NCI-H526 (cell line): ENCODE data around the gene C1orf141.
"Not testable (repeated sequence)": the region's sequence is repeated elsewhere in the genome, so short reads cannot be mapped to it uniquely, and the experiment has no call there.

Experiments used
- DNase-seq, 2 experiments: peaks; one replicate each; lab custom pipeline; 2025; lab: John Stamatoyannopoulos, UW

The C1orf141 gene

DNA sequence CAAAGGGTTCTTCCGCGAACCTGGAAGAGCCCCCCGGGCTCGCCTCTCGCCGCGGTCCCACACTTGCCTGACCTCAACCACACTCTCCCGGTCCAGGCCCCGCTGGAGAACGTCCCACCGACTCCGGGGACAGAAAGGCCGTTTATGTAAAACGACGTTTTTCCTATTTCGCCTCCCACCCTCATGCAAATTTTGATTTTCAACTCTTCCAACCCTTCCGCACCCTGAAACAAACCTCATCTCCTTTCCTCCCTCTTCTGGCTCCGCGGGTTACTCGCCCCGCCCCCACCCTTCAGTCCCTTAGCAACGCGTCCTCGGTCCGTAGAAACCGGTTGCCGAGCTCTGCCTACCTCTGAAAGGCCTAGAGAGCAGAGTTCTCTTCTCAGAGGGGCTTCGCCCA lies at the start of gene C1orf141:
TSS of gene C1orf141 (minus strand) at position 276 of the 400 bp plus-strand sequence. CDS start 7,730 bp downstream, outside the sequence.
- peak; percentile 97 to 98 for DNase-seq

DNA sequence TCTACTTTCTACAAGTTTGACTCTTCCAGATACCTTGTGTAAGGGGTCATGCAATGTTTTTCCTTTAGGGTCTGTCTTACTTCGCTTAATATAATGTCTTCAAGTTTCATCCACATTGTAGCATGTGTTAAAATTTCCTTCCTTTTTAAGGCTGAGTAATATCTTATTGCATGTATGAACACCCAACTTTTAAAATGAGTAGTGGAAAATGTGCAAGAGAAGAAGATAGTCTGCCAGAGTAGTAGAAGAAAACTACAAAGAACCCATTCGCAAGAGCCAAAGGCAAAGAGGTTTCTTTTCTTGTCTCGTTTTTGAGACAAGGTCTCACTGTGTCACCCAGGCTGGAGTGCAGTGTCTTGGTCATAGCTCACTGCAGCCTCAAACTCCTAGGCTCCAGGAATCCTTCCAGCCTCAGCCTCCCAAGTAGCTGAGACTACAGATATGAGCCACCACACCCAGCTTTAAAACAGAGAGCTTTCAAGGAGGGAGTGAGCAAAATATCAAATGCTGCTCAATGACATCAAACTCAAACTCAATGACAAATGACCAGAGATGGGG lies 40.8 kb upstream of the C1orf141 start:
- no peak for DNase-seq

DNA sequence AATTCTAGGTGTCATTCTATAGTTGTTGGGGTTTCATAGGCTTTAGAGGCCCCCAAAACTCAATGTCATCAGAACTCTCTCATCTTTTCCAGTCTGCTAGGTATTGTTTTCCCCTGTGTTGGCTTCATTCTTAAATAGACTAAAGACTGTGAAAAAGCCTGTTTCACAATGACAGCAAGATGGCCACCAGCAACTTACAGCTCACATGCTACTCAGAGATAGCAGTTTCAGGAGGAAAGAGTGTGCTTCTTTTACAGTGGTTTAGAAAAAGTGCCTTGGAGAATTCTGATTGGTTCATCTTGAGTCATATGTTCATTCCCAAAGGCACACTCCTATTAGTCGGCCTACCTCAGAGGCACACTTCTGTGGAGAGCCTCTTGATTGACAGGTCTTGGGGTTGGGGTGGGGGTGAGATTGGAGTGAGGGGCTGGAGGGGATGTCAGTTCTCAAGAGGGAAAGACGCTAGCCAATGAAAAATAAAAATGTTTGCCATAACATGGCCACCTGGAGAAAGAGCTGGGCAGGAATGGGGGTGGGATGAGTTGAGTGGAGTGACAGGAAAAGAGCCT lies 40.0 kb upstream of the C1orf141 start:
- DNase-seq: no peak

DNA sequence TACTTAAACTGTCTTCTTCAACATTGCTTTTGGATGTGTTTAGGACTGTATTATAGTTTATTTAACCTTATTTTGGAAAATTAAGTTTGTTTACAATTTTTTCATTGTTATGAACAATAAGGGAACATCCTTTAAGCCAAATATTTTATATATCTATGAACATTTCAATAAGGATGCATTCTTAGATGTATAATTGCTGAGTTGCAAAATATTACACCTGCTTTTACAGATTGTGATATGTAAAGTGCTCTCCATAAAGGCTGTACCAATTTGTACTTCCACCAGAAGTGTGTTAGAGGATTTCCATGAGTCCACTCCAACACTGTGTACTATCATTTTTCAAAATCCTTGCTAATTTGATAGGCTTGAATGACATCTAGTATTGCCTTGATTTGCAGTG lies 39.2 kb upstream of the C1orf141 start:
- DNase-seq: no peak

DNA sequence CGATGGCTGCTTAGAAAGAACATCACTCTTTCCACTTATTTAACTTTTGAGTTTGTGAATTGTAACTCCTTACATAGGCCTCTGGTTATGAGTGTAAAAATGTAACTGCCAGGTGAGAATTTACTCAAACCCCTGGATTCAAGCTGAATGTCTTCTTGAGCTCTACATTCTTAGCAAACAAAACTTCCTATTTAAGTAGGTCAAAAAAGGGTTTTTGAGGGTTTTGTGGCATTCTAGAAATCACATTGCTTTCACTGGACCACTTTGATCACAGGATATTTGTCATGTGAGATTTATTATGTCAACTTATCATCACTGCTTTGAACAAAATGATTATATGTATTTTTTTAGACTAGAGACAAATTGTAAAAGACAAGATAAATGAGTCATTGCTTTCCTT lies 37.2 kb upstream of the C1orf141 start:
- no peak for DNase-seq

DNA sequence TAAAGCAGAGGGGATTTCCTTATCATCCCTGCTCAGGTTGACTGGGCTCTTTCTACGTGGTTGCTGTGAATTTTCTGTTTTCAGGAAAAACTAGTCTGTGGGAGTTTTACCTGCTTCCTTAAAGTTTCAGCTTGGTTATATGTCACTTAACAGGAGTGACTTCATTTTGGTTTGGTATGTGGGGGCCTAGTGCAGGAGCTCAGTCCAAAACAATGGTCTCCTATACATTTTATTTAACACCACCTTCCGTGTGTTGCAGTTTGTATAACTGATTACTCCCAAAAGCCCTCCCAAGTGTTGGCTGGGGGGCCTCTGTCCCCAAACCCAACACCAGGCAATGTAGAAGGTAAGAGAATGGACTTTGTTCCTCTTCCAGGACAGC lies 36.8 kb upstream of the C1orf141 start:
- DNase-seq: no peak

DNA sequence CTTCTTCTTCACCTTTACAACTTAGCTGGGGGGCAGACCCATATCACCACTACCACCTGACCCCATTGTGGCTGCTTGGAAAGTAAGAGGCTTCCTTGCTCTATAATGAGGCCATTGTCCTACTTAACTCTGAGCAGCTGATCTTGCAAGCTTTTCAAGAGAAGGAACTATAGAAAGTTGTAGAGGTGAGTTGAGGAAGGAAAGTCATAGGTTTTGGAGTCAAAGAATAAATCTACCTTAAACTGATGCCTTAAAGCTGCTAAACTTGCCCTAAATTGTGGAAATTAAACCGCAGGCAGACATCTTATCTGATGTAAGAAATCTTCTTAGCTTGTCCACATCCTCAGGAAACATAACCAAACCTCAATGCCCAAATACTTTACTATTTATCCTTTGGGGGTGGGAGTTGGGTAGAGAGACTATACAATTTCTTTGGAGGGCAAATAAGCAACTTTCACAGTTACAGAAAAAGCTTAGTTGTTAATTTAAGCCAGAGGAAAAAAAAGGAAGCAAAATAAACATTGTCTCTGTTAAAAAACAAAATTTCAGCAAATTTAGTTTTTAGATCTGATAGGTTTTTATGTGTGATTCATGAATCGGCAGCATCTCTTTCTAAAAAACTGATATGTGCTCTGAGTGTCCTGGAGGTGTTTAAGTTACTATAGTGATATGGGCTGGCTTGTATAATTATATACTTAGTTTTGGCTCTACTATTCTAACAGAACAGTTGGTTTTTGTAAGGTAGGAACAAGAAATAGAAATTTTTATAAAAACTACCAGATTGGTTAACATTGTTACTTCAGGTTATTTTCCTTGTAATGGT lies 36.2 kb upstream of the C1orf141 start:
- no peak for DNase-seq

DNA sequence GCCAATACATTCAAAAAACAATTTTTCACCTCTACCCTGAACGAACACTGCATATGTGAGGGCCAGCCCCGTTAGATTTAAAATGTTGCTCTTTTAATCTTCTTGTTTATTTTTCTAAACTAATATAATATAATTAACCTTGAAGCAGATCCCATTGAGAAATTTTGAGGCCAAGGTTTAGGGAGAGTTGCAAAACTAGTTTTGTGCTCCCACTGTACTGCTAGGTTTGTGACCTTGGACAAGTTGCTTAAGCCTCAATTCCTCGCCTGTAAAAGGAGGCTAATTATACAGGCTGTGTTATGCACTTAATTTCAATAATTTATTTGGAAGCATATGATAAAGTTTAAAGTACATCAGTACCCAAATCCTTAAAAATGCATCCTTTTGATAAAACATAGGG lies 35.2 kb upstream of the C1orf141 start:
- DNase-seq: no peak

DNA sequence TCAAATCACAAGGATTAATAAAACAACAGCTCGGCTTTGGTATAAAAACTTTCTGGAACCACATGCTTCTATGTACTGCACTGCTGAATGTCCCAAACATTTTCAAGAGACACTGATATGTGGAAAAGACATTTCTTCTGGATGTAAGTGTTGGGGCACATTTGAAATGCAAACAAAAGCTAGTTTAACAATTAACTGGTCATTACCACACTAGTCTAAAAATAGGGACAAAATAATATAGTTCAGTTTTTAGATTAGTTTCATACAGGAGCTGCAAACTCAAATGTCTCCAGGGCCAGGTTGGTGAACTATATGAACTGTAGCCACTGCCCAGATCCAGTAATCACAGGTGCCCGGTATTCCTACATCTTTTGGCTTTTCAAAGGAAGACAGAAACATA lies 34.7 kb upstream of the C1orf141 start:
- no peak for DNase-seq

DNA sequence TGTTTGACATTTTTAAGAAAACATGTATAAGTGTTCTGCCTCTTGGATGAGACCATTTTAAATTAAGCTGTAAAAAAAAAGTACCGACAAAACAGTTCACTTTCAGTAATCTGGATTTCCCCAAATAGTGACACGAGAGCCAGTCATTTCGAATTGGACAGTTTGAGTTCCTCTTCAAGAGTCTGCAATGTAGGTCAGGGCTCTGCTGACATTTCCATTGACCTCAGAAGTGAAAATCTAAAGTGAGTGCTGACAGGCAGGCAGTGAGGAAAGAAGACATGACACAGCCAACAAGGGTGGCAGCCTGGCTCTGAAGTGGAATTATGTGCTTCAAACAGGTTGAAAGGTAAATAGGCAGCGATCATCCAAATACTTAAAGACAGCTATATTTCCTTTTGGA lies 31.4 kb upstream of the C1orf141 start, which contains the start of gene IL23R:
TSS of gene IL23R (plus strand) at position 259 of the 400 bp plus-strand sequence. CDS start 1,667 bp downstream, outside the sequence.
- no peak for DNase-seq

DNA sequence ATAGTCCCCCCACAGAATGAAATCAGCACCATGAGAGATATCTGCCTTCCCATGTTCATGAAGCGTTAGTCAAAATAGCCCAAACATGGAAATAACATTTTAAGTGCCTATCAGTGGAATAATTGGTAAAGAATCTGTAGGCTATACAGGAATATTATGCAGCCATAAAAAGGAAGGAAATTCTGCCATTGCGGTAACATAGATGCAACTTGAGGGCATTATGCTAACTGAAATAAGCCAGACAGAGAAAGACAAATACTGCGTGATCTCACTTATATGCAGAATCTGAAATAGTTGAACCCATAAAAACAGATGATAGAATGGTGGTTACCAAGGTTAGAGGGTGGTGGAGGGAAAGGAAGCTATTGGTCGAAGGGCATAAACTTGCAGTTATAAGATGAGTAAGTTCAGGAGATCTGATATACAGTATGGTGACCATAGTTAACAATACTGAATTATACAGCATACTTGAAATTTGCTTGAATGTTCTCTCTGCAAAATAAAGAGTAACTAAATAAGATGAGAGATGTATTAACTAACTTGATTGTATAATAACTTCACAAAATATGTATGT lies 30.8 kb upstream of the C1orf141 start:
- no peak for DNase-seq

DNA sequence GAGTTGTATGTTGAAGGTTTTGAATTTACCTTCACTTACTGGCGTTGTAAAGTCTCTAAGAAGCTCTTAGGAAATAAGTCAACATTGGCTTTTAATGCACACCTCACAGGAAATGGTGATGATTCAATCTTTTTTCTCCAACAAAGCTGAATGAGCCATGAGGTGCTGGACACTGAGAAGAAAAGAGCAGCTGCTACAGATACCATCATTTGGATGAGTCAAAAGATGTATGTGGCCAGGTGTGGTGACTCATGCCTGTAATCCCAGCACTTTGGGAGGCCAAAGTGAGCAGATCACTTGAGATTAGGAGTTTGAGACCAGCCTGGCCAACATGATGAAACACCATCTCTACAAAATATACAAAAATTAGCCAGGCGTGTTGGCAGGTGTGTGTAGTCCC lies 28.2 kb upstream of the C1orf141 start:
- no peak for DNase-seq

DNA sequence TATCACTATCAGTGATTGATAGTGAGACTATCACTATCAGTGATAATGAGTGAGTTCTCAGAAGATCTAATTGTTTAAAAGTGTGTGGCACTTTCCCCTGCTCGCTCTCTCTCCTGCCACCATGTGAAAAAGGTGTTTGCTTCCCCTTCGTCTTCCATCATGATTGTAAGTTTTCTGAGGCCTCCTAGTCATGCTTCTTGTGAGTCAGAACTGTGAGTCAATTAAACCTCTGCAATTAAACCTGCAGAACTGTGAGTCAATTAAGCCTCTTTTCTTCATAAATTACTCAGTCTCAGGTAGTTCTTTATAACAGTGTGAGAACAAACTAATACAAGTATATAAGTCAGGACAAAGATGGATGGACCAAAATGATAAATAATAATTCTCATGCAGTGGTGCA lies 24.5 kb upstream of the C1orf141 start:
- DNase-seq: no peak

DNA sequence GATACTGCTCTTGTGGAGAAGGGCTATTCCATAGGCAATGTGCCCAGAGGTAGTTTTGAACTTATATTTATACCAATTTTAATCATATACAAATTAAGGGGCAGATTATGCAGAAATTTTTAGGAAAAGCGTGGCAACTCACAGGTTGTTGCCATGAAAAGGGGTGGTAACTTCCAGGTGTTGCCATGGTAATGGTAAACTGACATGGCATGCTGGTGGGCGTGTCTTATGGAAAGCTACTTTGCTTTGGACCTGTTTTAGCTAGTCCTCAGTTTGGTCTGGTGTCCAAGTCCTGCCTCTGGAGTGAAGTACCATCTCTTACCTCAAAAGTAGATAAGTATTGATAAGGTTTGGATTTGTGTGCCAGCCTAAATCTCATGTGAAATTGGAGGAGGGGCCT lies 23.6 kb upstream of the C1orf141 start:
- DNase-seq: no peak

DNA sequence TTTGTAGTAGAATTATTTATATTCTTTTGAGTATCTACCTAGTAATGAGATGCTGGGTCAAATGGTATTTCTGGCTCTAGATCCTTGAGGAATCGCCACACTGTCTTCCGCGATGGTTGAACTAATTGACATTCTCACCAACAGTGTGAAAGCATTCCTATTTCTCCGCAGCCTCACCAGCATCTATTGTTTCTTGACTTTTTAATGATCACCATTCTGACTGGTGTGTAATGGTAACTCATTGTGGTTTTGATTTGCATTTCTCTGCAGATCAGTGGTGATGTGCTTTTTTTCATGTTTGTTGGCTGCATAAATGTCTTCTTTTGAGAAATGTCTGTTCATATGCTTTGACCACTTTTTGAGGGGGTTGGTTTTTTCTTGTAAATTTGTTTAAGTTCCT lies 16.2 kb upstream of the C1orf141 start:
- peak in 1 of 2 experiments; percentile 25 for DNase-seq

DNA sequence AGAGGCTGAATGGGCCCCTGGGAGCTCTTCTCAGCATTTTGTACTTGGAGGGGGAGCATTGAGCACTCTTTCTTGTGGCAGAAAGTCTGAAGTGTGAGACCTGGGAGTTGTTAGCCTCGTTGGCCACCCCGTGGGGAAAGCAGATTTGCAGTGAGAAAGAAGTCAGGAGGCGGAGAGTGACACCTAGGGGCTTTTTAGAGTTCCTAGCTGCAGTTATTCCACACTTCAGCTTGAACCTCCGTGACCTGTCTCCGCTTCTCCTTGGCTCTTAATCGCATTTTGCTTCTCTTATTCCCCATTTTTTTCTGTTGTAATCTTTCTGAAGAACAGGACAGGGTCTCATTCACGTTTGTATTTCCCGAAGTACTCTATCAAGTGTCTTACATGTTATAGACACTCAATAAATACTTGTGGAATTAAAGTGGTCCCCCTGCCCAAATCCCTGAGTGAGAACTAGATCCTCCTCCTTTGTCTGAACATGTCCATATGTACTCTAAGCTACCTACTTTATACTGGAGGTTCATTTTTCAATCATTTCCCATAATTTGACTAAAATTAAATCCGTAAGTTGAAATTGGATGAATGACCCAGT lies 14.5 kb upstream of the C1orf141 start:
- DNase-seq: peak; percentile 79 to 93

DNA sequence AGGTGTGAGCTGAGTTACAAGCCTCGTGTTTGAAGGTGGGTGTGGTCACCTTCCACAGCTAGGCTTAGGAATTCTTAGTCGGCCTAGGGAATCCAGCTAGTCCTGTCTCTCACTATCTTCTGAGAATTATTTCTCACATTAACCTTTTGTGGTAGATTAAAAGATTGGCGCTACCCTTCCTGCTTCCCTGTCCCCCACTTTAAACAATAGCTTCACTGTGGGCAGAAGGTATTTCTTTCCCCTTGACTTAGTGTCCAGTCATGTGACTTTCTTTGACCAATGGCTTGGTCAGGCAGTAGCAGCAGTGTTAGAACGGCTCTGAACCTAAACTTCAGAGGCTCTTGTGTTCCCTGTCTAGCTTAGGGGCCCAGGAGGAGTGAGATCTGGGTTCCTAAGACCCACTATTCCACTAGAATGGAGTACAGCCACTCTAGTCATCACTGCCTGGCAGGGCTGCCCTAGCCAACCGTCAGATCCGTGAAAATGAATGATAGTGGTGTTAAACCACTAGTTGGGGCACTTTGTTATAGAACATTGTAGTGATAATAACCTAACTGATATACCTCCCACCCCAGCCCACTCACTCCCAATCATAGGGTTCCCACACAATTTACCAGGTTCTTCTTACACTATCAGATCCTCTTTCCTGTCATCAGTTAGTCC lies 13.9 kb upstream of the C1orf141 start:
- DNase-seq: peak in 1 of 2 experiments; percentile 43

DNA sequence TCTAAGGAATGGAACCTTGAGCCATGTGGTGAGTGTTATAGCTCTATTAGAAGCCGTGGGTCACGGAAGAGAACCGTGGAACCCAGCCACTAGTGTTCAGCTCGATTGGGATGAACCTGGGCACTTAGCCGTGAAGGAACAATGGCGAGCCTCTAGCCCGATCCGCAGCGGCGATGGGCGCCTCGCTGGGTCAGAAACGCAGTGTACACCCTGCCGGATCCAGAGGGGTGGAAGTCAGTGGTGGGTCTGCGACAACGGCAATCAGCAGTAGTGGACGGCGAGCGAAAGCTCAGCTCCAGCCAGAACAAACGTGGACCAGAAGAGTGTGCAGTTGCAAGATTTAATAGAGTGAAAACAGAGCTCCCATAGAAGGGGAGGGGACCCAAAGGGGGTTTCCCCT lies 13.2 kb upstream of the C1orf141 start:
- DNase-seq: not testable (repeated sequence)

DNA sequence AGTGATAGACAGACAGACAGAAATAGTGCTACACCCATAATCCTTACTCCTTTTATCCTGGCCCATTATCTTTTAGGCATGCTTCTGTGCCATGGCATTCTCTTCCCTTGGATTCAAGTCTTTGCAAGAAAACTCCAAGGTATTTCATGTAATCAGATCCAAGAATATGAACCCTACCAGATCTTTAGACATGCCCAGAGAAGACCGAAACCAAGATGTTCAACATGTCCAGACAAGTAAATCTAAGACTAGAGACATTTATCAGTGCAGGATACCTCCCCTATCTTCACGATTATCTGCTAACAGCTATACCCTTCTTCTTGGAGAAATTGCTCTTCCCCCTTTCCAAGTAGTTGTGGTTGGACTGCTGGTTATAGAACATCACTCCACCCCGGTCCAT lies 11.8 kb upstream of the C1orf141 start:
- DNase-seq: no peak

DNA sequence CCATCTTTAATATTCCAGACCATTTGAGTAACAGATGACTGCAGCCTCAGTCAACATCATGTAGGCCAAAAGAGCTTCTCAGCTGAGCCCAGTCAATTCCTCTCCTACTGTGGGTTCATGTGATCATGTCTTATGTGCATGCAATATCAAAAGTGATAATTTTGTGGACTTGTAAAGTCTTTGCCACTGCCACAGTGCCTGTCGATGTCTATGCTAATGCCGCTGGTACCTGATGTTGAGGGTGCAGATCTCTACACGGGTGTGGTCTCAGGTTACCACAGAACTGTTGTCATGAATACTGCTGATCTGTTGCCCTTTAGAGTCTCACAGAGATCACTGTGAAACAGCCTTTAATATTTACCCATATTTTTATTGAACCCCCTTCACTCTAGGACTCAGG lies 11.3 kb upstream of the C1orf141 start:
- no peak for DNase-seq

DNA sequence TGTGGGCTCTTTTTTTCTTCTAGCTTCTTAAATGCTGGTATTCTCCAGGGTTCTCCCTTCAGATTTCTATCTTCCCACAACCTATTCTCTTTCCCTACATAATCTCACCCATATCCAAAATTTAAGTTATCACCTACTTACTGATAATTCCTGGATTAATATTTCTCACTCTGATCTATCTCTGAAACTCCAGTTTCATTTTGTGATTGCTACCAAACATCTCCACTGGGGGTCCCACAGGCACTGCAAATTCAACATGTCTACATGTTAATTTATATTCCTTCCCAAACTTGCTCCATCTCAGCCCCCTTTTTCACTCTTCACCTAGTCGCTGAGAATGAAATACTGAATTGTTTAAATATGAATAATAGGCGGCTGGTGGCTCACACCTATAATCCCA lies 9.9 kb upstream of the C1orf141 start:
- DNase-seq: peak in 1 of 2 experiments; percentile 13

DNA sequence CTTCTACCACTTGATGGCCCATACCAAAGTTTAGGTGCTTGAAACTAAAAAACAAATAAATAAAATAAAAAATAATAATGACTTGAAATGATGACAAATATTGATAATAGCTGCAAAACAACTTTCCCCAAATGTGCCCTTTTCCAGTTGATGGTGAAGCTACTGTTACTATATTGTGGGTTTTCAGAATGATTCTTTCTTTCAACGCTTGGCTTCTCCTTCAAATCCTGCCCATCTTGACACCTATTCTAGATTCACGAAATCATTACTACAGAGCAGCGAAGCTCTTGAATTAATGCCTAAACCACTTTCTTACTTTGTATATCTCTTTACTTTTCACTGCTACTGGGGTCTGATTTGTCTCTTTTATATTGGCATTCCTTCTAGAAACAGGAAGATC lies 9.2 kb upstream of the C1orf141 start:
- DNase-seq: no peak
